Measurements from ENCODE around the gene CDK6.

CDK6 gene

DNA sequence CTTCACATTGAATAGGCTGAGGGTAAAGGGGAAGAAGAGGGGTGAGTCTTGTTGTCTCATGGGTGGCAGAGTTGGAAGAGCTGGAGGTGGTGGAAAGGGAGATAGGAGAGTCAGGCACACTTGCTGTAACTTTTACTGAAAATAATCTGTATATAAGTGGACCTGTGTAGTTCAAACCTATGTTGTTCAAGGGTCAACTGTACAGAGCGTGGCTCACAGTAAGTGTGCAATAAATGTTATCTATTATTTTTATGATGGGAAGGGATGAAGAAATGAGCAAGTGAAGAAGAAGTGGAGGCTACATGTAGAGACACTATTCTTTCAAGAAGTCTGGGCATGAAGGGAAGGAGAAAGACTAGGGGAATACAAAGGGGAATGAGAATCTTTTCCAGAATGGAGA, 174.7 kb downstream of the CDK6 start:
- no peak for DNase-seq (ENCODE audit: low read depth)

DNA sequence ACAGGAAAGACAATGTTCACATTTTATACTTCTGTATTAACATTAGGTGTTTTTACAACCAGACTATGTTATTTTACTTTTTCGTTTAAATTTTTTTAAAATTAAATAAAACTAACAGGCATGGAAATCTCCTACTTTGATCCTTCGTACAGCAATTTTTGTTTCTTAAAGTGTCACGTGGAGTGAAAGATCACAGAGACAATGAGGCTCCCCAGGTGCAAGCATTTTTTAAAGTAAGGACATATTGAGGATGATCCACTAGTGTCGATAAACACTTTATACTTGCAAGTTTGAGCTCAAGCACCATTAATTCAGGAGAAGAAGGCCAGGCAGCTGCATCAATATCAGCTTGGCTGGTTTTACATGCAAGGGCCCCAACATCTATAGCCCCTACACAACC, 177.7 kb downstream of the CDK6 start:
- DNase-seq (ENCODE audit: low read depth), result no peak
- TF ChIP-seq, protein P1, sequence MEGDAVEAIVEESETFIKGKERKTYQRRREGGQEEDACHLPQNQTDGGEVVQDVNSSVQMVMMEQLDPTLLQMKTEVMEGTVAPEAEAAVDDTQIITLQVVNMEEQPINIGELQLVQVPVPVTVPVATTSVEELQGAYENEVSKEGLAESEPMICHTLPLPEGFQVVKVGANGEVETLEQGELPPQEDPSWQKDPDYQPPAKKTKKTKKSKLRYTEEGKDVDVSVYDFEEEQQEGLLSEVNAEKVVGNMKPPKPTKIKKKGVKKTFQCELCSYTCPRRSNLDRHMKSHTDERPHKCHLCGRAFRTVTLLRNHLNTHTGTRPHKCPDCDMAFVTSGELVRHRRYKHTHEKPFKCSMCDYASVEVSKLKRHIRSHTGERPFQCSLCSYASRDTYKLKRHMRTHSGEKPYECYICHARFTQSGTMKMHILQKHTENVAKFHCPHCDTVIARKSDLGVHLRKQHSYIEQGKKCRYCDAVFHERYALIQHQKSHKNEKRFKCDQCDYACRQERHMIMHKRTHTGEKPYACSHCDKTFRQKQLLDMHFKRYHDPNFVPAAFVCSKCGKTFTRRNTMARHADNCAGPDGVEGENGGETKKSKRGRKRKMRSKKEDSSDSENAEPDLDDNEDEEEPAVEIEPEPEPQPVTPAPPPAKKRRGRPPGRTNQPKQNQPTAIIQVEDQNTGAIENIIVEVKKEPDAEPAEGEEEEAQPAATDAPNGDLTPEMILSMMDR (IDR thresholded peaks at IDR 0.05; ENCODE audit: insufficient read depth, low read depth, low read length, missing control alignments), result no peak
- H3K4me3 ChIP-seq (ENCODE audit: low read depth, low read length), result no peak overlapping the region

More for the DNA sequence above, 174.7 kb downstream of the CDK6 start:
- TF ChIP-seq, protein P1 (IDR thresholded peaks at IDR 0.05; ENCODE audit: insufficient read depth, low read depth, low read length, missing control alignments), result no peak
- no peak overlapping the region for H3K4me3 ChIP-seq (ENCODE audit: low read depth, low read length)

DNA sequence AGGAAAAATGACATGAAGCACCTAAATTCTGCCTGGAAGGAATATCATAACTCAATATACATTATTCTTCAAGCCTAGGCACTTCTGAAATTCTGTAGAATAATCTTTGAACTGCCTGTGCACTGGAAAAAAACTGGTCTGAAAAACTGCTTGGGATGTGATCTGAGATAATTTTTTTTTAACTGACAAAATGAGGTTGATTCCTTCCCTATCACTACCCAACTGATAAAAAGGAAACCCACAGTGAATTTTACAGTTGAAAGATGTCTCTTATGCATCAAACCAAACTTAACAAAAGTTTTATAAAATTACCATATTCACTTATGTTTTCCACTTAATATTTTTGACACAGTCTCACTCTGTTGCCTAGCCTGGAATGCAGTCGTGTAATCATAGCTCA, 179.0 kb downstream of the CDK6 start:
- TF ChIP-seq, protein P1 (IDR thresholded peaks at IDR 0.05; ENCODE audit: insufficient read depth, low read depth, low read length, missing control alignments), result no peak

DNA sequence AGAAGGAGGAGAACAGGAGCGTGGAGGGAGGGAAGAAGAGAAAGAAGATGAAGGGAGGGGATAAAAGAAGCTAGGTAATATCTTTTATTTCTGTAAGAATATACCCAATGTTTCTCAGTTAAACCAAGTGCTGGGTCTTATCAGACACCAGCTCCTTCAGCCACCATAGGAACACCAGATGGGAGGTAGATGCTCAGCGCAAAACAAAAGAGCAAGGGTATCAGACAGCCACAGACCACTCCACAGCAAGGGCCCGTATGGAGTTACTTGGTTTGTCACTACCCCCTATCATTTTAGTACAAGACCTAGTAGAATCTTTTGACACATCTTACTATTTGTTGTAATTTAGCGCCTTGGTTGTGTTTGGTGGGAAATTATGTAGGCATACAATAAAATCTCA, 180.3 kb downstream of the CDK6 start:
- TF ChIP-seq, protein P1 (IDR thresholded peaks at IDR 0.05; ENCODE audit: insufficient read depth, low read depth, low read length, missing control alignments), result no peak
- no peak overlapping the region for H3K4me3 ChIP-seq (ENCODE audit: low read depth, low read length)
- no peak for DNase-seq (ENCODE audit: low read depth)

More for the DNA sequence above, 179.0 kb downstream of the CDK6 start:
- H3K4me3 ChIP-seq (ENCODE audit: low read depth, low read length), result no peak overlapping the region
- no peak for DNase-seq (ENCODE audit: low read depth)

DNA sequence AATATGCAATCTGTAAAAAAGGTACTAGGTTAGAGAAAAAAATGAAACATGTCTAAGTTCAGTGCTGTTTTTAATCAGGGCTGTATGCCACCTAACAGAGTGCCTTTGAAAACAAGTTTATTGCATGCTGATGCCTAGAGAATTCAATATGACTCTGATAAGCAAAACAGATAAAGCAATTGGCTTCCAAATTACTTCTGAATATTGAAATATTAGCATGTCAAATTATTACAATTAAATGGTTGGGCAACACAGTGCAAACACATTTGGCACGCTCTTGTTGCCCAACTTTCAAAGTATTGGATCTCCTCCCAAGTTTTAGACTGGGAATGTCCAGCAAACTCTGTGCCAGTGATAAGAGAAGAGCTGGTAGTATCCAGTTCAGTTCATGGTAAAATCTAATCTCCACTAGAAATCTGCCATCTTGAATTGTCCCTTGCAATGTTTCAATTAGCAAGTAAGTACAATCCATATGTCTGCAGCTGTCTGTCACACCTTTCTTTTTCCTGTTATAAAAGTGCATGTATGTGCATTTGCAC, 181.0 kb downstream of the CDK6 start:
- H3K4me3 ChIP-seq (ENCODE audit: low read depth, low read length), result no peak overlapping the region
- TF ChIP-seq, protein P1 (IDR thresholded peaks at IDR 0.05; ENCODE audit: insufficient read depth, low read depth, low read length, missing control alignments), result no peak
- no peak for DNase-seq (ENCODE audit: low read depth)

DNA sequence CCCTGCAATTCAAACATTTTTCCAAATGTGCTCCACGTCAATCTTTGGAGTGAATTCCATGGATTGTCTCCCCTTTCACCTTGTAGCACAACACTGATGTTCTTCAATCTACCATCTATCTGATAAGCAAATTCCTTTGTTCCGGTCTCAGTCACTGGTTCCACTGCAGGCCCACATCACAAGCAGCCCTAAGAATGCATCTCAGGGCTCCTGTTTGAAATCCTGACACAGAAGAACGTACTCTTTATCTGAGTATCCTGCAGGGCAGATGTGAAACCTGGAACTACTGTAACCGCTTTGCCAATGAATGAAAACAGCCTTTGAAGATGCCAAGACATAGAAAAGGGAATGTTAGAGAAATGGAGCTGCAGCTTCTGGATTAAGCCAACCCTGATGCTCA, 183.2 kb downstream of the CDK6 start:
- DNase-seq (ENCODE audit: low read depth), result no peak

More for the DNA sequence above, 183.2 kb downstream of the CDK6 start:
- TF ChIP-seq, protein P1 (IDR thresholded peaks at IDR 0.05; ENCODE audit: insufficient read depth, low read depth, low read length, missing control alignments), result no peak
- H3K4me3 ChIP-seq (ENCODE audit: low read depth, low read length), result no peak overlapping the region

Data from GM12865 (cell line).